GM21723 (cell line): ENCODE data around the gene COL11A2.

Experiments used
- ATAC-seq: cut with Tn5 transposase; IDR thresholded peaks from one replicate; pipeline ENCODE4 v1.9.1; 2021; ENCODE audit warnings: mild to moderate bottlenecking, moderate library complexity; ENCODE audit not compliant: unreplicated experiment

Gene COL11A2

GRCh38 chr6:33120001-33120400, 72.3 kb downstream of the COL11A2 start:
- ATAC-seq: no peak

- no peak for ATAC-seq
Observed at GRCh38 chr6:33118525-33119123, 73.6 kb downstream of the COL11A2 start.

DNA sequence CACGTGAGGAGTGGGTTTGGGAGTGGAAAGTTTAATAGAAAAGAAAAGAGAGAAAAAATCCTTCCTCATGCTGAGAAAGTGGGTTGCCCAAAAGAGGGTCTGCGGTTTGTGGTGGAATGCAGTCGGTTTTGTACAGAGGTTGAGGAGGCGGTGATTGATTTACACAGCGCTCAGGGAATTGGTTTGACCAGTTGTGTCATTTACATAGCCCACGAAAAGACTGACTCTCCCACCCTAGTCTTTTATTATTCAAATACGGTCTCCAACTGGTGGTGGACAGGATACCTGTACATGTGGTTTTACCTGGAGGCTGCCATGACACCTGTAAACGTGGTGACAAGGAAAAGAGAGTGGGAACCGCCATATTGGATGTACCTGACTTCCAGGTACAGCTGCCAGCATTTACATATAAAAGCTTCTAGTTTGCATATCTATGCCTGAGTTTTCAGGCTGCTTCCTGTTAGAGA, 74.4 kb downstream of the COL11A2 start:
- ATAC-seq: no peak

DNA sequence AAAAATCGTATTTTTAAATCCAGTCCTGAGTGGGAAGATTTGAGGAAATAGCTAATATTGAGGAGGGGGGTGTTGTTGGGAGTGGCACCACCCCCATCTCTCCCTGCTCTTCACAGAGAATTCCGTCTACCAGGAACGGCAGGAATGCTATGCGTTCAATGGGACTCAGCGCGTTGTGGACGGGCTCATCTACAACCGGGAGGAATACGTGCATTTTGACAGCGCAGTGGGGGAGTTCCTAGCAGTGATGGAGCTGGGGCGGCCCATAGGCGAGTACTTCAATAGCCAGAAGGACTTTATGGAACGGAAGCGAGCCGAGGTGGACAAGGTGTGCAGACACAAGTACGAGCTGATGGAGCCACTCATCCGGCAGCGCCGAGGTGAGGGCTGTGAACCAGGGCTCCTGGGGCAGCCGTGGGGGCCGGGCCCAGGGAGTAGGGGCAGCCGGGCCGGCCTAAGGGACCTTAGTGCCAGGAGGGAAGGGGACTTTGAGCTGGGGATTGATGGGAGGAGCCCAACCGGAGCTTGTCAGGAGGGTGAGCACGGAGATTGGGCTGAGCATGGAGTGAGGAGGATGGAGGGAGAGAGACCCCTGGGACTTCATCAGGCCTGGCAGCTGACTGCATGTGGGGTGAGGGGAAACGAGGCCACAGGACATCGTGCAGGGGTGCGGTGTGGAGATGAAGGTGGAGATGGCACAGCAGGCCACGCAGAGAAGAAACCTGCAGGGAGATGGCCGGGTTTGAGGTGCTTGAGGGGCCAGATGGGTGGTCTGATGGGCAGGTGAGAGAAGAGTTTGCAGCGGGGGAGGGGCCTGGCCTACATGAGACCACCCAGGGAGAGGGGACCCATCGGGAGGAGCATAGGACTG, 75.2 kb downstream of the COL11A2 start:
- no peak for ATAC-seq

DNA sequence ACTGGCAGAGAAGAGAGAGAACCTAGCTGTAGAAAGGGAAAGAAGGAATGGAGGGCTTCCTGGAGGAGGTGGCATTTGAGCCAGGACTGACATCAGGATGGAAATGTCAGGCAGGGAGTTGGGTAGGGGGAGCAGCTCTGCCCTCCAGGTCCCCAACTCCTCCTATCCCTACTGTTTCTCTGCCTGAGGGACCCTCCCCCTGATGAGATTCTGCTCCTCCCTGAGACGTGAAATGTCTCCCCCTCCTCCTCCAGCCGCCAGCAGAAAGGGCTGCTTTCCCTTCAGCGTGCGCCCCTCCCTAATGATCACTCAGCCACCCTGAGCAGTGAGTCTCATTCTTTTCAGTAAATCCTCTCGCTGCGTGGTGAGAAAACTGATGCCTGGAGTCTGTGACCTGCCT, 75.8 kb downstream of the COL11A2 start:
- ATAC-seq: no peak

DNA sequence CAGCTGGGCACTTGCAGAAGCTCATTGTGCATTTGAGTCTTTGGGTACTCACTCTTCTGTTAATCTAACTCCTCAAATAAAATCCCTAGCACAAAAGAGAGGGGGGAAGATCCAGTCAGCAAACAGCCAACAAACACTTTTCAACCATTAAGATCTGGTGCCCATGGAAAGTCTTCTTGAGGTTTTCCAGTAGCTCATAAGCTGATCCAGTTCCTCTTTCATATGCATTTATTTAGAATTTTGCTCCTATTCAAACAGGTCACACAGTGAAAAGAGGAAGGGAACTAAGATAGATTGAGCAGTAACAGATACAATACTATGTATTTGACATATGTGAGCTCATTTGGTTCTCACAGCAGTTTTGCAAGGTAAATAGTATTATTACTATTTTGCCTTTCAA, 77.9 kb downstream of the COL11A2 start:
- ATAC-seq: no peak

GRCh38 chr6:33113755-33114154, 78.5 kb downstream of the COL11A2 start:
- no peak for ATAC-seq
